Measurements from ENCODE around the gene BUD23.
A peak's percentile ranks its signal among the peaks of the same experiment; 100 is the strongest.

DNA sequence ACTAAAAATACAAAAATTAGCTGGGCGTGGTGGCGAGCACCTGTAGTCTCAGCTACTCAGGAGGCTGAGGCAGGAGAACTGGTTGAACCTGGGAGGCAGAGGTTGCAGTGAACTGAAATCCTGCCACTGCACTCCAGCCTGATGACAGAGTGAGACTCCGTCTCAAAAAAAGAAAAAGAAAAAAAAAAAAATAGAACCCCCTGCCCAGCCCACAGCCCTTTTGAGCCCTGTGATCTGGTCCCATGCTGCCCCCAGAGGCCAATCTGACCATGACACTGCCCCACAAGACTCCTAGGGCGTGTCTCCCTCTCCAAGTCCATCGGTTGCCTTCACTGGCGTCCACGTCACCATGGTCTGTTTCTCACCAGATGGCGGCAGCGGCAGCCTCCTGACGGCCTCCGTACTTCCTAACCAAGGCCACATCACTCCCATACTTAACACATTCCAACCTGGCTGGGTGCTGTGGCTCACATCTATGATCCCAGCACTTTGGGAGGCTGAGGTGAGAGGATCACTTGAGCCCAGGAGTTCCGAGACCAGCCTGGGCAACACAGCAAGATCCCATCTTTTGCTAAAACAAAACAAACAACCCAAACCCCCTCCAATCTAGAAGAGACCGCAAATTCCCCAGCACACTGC is 18.1 kb downstream of the BUD23 start:
- TF ChIP-seq, protein P1, sequence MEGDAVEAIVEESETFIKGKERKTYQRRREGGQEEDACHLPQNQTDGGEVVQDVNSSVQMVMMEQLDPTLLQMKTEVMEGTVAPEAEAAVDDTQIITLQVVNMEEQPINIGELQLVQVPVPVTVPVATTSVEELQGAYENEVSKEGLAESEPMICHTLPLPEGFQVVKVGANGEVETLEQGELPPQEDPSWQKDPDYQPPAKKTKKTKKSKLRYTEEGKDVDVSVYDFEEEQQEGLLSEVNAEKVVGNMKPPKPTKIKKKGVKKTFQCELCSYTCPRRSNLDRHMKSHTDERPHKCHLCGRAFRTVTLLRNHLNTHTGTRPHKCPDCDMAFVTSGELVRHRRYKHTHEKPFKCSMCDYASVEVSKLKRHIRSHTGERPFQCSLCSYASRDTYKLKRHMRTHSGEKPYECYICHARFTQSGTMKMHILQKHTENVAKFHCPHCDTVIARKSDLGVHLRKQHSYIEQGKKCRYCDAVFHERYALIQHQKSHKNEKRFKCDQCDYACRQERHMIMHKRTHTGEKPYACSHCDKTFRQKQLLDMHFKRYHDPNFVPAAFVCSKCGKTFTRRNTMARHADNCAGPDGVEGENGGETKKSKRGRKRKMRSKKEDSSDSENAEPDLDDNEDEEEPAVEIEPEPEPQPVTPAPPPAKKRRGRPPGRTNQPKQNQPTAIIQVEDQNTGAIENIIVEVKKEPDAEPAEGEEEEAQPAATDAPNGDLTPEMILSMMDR (IDR thresholded peaks at IDR 0.05), result peak in 4 of 7 experiments; percentile 28 to 41 (median 33)
- TF ChIP-seq EP300 (IDR thresholded peaks at IDR 0.05) (no peak), POLR2AphosphoS5 (IDR thresholded peaks at IDR 0.05) (no peak)

All from stomach (tissue), 4 donors.